HUES6 (cell line): ENCODE results near the gene NACAD.

ENCODE experiments used
- H3K27ac ChIP-seq: 2 replicates; pipeline ENCODE4 v1.7.0; 2013; ENCODE audit warnings: low read depth, mild to moderate bottlenecking, low read length, inconsistent platforms
- H3K27me3 ChIP-seq: 2 replicates; pipeline ENCODE4 v1.6.1; 2013; ENCODE audit warnings: low read length; ENCODE audit not compliant: control insufficient read depth, insufficient read depth
- H3K36me3 ChIP-seq: 2 replicates; pipeline ENCODE4 v1.6.1; 2013; ENCODE audit warnings: low read length; ENCODE audit not compliant: control insufficient read depth, insufficient read depth
- H3K4me1 ChIP-seq: 2 replicates; pipeline ENCODE4 v1.6.1; 2013; ENCODE audit warnings: low read length; ENCODE audit not compliant: control insufficient read depth, insufficient read depth
- H3K4me3 ChIP-seq: 2 replicates; pipeline ENCODE4 v1.5.1; 2013; ENCODE audit warnings: low read depth, low read length
- H3K9ac ChIP-seq: one replicate; pipeline ENCODE4 v1.6.1; 2013; ENCODE audit warnings: mild to moderate bottlenecking, low read length
- H3K9me3 ChIP-seq: 2 replicates; pipeline ENCODE4 v1.6.1; 2013; ENCODE audit warnings: low read depth, low read length; ENCODE audit not compliant: control insufficient read depth, insufficient read depth

Gene NACAD

GRCh38 chr7:45088821-45089340 lies at the start of gene NACAD:
TSS of gene NACAD (minus strand) at chr7:45088969. CDS start at chr7:45088894, 75 bp downstream.
- Histone ChIP-seq H3K27ac (no peak within 1 kb of the TSS), H3K36me3 (no peaks in the 10 kb centered on the region), H3K9me3 (no peaks in the 10 kb centered on the region), H3K4me1 (peaks cover 16% of the 10 kb centered on the region), H3K4me3 (peak within 1 kb of the TSS; percentile 75), H3K27me3 (peaks cover 14% of the 10 kb centered on the region), H3K9ac (peak within 1 kb of the TSS; percentile 50)

GRCh38 chr7:45136106-45137060 lies 47.6 kb upstream of the NACAD start:
- Histone ChIP-seq H3K36me3 (no peaks in the 10 kb centered on the region), H3K4me1 (no peaks in the 10 kb centered on the region), H3K9me3 (no peaks in the 10 kb centered on the region), H3K9ac (no peak overlapping the region), H3K27me3 (no peaks in the 10 kb centered on the region), H3K27ac (no peak overlapping the region), H3K4me3 (no peak overlapping the region)

GRCh38 chr7:45133877-45134276 lies 45.1 kb upstream of the NACAD start:
- H3K27ac ChIP-seq: no peak overlapping the region
- no peaks in the 10 kb centered on the region for H3K36me3 ChIP-seq
- no peaks in the 10 kb centered on the region for H3K9me3 ChIP-seq
- no peak overlapping the region for H3K4me3 ChIP-seq
- no peaks in the 10 kb centered on the region for H3K27me3 ChIP-seq
- H3K9ac ChIP-seq: no peak overlapping the region
- no peaks in the 10 kb centered on the region for H3K4me1 ChIP-seq

DNA sequence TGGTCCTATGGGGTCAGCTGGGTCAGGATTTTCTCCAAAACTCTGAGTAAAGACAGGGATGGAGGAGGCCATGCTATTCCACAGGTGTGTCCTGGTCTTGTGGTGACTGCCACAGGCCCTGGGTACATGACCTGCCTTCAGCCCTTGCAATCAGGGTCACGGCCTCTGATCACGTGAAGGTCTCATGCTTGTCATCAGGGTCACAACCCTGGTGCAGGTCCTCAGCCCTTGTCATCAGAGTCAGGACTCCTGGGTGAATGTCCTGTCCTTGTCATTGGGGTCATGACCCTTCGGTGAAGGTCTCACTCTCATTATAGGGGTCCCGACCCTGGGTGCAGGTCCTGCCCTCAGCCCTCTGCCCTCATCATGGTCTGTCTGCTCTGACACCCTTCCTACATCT lies 44.6 kb upstream of the NACAD start:
- Histone ChIP-seq H3K4me1 (no peaks in the 10 kb centered on the region), H3K9ac (no peak overlapping the region), H3K36me3 (no peaks in the 10 kb centered on the region), H3K27me3 (no peaks in the 10 kb centered on the region), H3K27ac (no peak overlapping the region), H3K4me3 (no peak overlapping the region), H3K9me3 (no peaks in the 10 kb centered on the region)

DNA sequence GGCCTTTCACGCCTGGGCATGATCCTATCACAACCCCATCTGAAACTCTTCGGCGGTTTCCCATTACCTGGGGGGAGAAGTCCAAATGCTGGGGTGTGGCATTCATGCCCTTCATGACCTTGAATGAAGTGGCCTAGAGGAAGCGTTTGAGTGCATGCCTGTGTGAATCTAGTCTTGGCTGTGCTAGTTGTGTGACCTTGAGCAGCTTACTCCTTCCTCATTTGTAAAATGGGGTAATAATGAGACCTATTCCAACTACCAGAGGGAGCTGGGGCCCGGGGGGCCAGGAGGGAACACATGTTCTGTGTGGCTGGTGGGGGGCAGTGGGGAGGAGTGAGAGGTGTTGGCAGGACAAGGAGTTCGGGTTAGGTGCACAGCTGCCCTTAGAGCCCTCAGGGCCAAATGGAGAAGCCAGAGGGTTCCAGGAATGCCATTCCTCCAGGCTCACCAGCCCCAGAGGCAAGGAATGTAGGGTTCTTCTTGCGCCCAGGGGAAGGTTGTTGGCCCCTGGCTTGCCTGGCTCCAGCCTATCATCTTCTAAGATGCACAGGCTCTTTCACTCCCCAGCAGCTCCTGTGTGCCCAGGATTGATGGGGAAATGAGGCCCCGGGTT lies 44.0 kb upstream of the NACAD start:
- no peak overlapping the region for H3K9ac ChIP-seq
- no peak overlapping the region for H3K27ac ChIP-seq
- H3K9me3 ChIP-seq: no peaks in the 10 kb centered on the region
- H3K27me3 ChIP-seq: no peaks in the 10 kb centered on the region
- no peaks in the 10 kb centered on the region for H3K4me1 ChIP-seq
- H3K4me3 ChIP-seq: no peak overlapping the region
- H3K36me3 ChIP-seq: no peaks in the 10 kb centered on the region

DNA sequence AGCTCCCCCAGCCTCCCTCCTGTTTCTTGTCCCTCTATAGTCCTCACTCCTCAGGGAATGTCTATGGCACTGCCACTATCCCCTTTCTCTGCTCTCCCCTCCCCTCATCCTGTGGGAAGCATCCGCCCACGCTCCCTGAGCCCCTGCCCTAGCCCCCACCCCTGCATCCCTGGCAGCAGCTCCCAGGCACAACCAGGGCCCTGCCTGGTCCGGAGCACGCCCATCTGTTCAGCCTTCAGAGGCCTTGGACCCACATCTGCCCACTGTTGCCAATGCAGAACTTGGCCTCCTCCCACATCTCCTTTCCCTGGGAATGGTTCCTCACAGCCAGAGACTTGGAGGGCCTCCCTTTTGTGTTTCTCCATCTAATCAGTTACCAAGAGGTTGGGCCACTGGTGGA lies 43.1 kb upstream of the NACAD start:
- Histone ChIP-seq H3K36me3 (no peaks in the 10 kb centered on the region), H3K27me3 (no peaks in the 10 kb centered on the region), H3K4me3 (no peak overlapping the region), H3K9ac (no peak overlapping the region), H3K4me1 (no peaks in the 10 kb centered on the region), H3K9me3 (no peaks in the 10 kb centered on the region), H3K27ac (no peak overlapping the region)

DNA sequence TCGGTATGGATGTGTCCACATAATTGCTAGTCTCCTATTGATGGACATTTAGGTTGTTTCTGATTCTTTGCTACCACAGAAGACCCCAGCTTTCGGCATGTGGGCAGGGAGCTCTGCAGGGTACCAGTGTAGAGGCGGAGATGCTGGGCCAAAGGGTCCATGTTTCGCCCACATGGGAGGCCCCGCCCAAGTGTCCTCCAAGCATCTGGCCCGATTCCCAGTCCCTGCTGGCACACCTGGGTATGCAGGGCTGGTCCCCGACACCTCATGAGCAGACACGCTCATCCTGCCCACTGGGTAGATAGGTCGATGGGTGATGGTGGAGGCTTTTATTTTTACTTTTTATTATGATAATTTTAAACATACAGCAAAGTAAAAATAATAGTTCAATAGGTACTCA lies 42.1 kb upstream of the NACAD start:
- H3K4me1 ChIP-seq: no peaks in the 10 kb centered on the region
- no peak overlapping the region for H3K9ac ChIP-seq
- no peak overlapping the region for H3K27ac ChIP-seq
- no peak overlapping the region for H3K4me3 ChIP-seq
- H3K9me3 ChIP-seq: no peaks in the 10 kb centered on the region
- no peaks in the 10 kb centered on the region for H3K36me3 ChIP-seq
- no peaks in the 10 kb centered on the region for H3K27me3 ChIP-seq

- H3K36me3 ChIP-seq: no peaks in the 10 kb centered on the region
- H3K4me3 ChIP-seq: no peak overlapping the region
- H3K4me1 ChIP-seq: no peaks in the 10 kb centered on the region
- H3K27ac ChIP-seq: no peak overlapping the region
- H3K27me3 ChIP-seq: no peaks in the 10 kb centered on the region
- no peaks in the 10 kb centered on the region for H3K9me3 ChIP-seq
- no peak overlapping the region for H3K9ac ChIP-seq
Measured at GRCh38 chr7:45129906-45130305, 41.1 kb upstream of the NACAD start.

DNA sequence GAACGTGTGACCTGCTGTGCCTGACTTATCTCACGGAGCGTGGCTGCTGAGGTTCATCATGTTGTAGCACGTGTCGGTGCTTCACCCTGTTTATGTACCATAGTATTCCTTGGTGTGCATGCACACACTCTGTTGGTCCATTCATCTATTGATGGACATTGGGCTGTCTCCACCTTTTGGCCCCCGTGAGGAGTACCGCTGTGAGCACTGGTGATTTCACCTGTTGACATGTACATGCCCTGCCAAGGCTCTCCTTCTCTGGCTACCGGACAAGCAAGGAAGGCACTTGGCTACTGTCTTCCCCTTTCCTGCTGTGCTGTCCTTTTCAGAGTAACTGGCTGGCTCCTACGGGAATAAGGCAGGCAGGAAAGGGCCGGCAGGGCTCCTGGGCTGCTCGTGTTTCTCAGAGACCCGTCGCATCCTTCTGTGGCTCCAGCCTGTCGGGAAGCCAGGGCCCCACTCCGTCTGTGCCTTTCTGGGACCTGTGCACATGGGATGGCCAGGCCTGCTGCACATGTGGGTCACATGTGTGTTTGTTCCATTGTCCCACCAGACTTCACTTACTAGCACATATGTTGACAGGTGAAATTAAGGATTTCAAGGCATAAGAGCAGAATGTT lies 40.5 kb upstream of the NACAD start:
- Histone ChIP-seq H3K27ac (no peak overlapping the region), H3K9me3 (no peaks in the 10 kb centered on the region), H3K9ac (no peak overlapping the region), H3K36me3 (no peaks in the 10 kb centered on the region), H3K27me3 (no peaks in the 10 kb centered on the region), H3K4me3 (no peak overlapping the region), H3K4me1 (peaks cover 6% of the 10 kb centered on the region)

- Histone ChIP-seq H3K27ac (no peak overlapping the region), H3K4me1 (peaks cover 17% of the 10 kb centered on the region), H3K9me3 (no peaks in the 10 kb centered on the region), H3K36me3 (no peaks in the 10 kb centered on the region), H3K9ac (no peak overlapping the region), H3K27me3 (no peaks in the 10 kb centered on the region), H3K4me3 (no peak overlapping the region)
Measured at GRCh38 chr7:45126920-45127319, 38.2 kb upstream of the NACAD start.

DNA sequence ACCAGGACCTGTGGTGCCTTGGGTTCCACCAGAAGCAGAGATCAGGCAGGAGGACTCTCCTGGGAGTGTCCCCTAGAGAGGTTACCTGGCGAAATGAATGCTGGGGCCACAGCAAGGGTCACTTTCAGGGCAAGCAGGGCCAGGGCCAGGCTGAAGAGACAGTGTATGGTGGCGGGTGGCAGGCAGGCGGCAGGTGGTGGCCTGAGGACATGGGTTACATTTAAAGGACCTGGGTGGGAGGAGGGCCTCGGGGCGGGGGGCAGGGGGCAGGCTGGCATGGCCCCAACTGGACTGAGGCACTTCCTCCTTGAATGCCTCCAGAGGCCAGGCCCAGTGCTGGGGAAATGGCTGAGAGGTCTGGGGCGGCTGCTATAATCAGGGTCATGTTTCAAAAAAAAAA lies 37.4 kb upstream of the NACAD start:
- Histone ChIP-seq H3K27ac (no peak overlapping the region), H3K36me3 (no peaks in the 10 kb centered on the region), H3K4me1 (peaks cover 17% of the 10 kb centered on the region), H3K9ac (no peak overlapping the region), H3K9me3 (no peaks in the 10 kb centered on the region), H3K27me3 (no peaks in the 10 kb centered on the region), H3K4me3 (no peak overlapping the region)
